A549 (cell line): Measurements from ENCODE around the gene SLC34A1. TPM values are rescaled to one million over a fixed set of nuclear protein-coding genes. Genes with fewer than 3 reads are reported as not detected.

ENCODE experiments used
- ATAC-seq, 2 experiments: fragments of 200-7000 bp in 1 of 2; fragments of >200 bp in 1 of 2; cut with Nextera tagmentation in 1 of 2; cut with Tn5 transposase in 1 of 2; 3 replicates each; pipeline versions ENCODE4 v1.8.0 to v1.9.1; 2018 to 2020; ENCODE audit warnings: mild to moderate bottlenecking in 1 of 2, moderate library complexity in 1 of 2
- CTCF ChIA-PET: fragments of 300-600 bp; sonication (Branson Sonifier 250); formaldehyde crosslinking; extraction: SDS; loops from one replicate; lab custom pipeline; 2021; ENCODE audit warnings: antibody characterized with exemption, inconsistent platforms; lab: Yijun Ruan, JAX
- POLR2A ChIA-PET: fragments of 350-600 bp; formaldehyde crosslinking; extraction: SDS; loops from one replicate; lab custom pipeline; 2021; ENCODE audit warnings: antibody characterized with exemption, inconsistent platforms; lab: Yijun Ruan, JAX
- DNase-seq, 2 experiments: peaks; one replicate each; pipeline versions ENCODE4 v3.0.0 to v3.0.0-alpha.2; 2011 to 2016; ENCODE audit warnings: low read depth in 1 of 2, low spot score in 1 of 2
- FAIRE-seq: peaks from 2 replicates; lab custom pipeline; 2011; peaks lifted over from hg19 to GRCh38; lab: Jason Lieb, UNC
- H3K27ac ChIP-seq, 2 experiments: fragments of >200 bp; sonication (Bioruptor Twin); formaldehyde crosslinking; 3 replicates each; pipeline ENCODE4 v1.5.1; 2016 to 2017
- H3K4me1 ChIP-seq: fragments of >200 bp; sonication (Bioruptor Twin); formaldehyde crosslinking; 3 replicates; pipeline ENCODE4 v1.6.1; 2016
- H3K4me2 ChIP-seq: fragments of >200 bp; sonication (Bioruptor Twin); formaldehyde crosslinking; 3 replicates; pipeline ENCODE4 v1.6.1; 2016
- H3K4me3 ChIP-seq: fragments of >200 bp; sonication (Bioruptor Twin); formaldehyde crosslinking; 3 replicates; pipeline ENCODE4 v1.5.1; 2016
- H3K9me3 ChIP-seq: fragments of >200 bp; sonication (Bioruptor Twin); formaldehyde crosslinking; 3 replicates; pipeline ENCODE4 v1.6.1; 2016
- ATOH8 ChIP-seq: fragments of 250-450 bp; sonication (Bioruptor Pico); IDR thresholded peaks from 2 replicates; pipeline ENCODE4 v1.5.0; 2020; ENCODE audit warnings: low read depth, mild to moderate bottlenecking, moderate library complexity
- CBX2 ChIP-seq: fragments of 200-600 bp; sonication (generic); IDR thresholded peaks from 2 replicates; pipeline ENCODE4 v1.6.1; 2016; ENCODE audit warnings: low read depth, mild to moderate bottlenecking, borderline replicate concordance
- CEBPB ChIP-seq, 2 experiments: fragments of >200 bp in 1 of 2; sonication (Bioruptor Twin) in 1 of 2; formaldehyde crosslinking in 1 of 2; IDR thresholded peaks; 2 replicates each; pipeline ENCODE4 v1.6.1; 2012 to 2016
- CHD2 ChIP-seq: fragments of 150-350 bp; IDR thresholded peaks from 2 replicates; pipeline ENCODE4 v1.6.1; 2014; ENCODE audit warnings: low read length; ENCODE audit not compliant: partially characterized antibody
- CTCF ChIP-seq: fragments of >200 bp; sonication (Bioruptor Twin); formaldehyde crosslinking; IDR thresholded peaks from 3 replicates; pipeline ENCODE4 v1.5.1; 2016
- E2F6 ChIP-seq: IDR thresholded peaks from 2 replicates; pipeline ENCODE4 v1.6.1; 2012; ENCODE audit warnings: low read depth, borderline replicate concordance
- EHF ChIP-seq: fragments of 250-450 bp; sonication (Bioruptor Pico); IDR thresholded peaks from 2 replicates; pipeline ENCODE4 v1.5.0; 2020; ENCODE audit warnings: mild to moderate bottlenecking
- ELK1 ChIP-seq: fragments of 150-350 bp; IDR thresholded peaks from 2 replicates; pipeline ENCODE4 v1.6.1; 2014; ENCODE audit warnings: low read depth, mild to moderate bottlenecking, low read length
- EP300 ChIP-seq, 2 experiments: fragments of >200 bp; sonication (Bioruptor Twin); formaldehyde crosslinking; IDR thresholded peaks; 2 replicates in 1 of 2; 3 replicates in 1 of 2; pipeline ENCODE4 v1.6.1; 2016 to 2017
- ESRRA ChIP-seq: fragments of 150-350 bp; IDR thresholded peaks from 2 replicates; pipeline ENCODE4 v1.6.1; 2014; ENCODE audit warnings: mild to moderate bottlenecking, low read length, borderline replicate concordance
- FOSB ChIP-seq: fragments of 250-450 bp; sonication (Bioruptor Pico); IDR thresholded peaks from 2 replicates; pipeline ENCODE4 v1.5.0; 2020; ENCODE audit warnings: mild to moderate bottlenecking, moderate library complexity
- FOSL2 ChIP-seq, 2 experiments: fragments of 450-650 bp in 1 of 2; fragments of >200 bp in 1 of 2; sonication (Bioruptor Twin) in 1 of 2; formaldehyde crosslinking; IDR thresholded peaks; 2 replicates each; pipeline versions ENCODE4 v1.5.0 to v1.6.1; 2016 to 2020; ENCODE audit warnings: mild to moderate bottlenecking in 1 of 2, moderate library complexity in 1 of 2
- HDAC2 ChIP-seq: fragments of 200-600 bp; sonication (generic); IDR thresholded peaks from 2 replicates; pipeline ENCODE4 v1.6.1; 2016
- HES2 ChIP-seq: fragments of >200 bp; sonication (Bioruptor Twin); formaldehyde crosslinking; IDR thresholded peaks from 2 replicates; pipeline ENCODE4 v1.6.1; 2016
- HOXB5 ChIP-seq: fragments of 250-450 bp; sonication (Bioruptor Pico); IDR thresholded peaks from 2 replicates; pipeline ENCODE4 v1.5.0; 2020; ENCODE audit warnings: mild to moderate bottlenecking, moderate library complexity
- JUN ChIP-seq, 2 experiments: fragments of >200 bp; sonication (Bioruptor Twin); formaldehyde crosslinking; IDR thresholded peaks; 2 replicates in 1 of 2; 3 replicates in 1 of 2; pipeline ENCODE4 v1.6.1; 2016 to 2017
- JUNB ChIP-seq: fragments of >200 bp; sonication (Bioruptor Twin); formaldehyde crosslinking; IDR thresholded peaks from 2 replicates; pipeline ENCODE4 v1.6.1; 2016
- MAFK ChIP-seq: fragments of 450-650 bp; IDR thresholded peaks from 2 replicates; pipeline ENCODE4 v1.6.1; 2014; ENCODE audit not compliant: partially characterized antibody
- MYC ChIP-seq: IDR thresholded peaks from 2 replicates; pipeline ENCODE4 v1.6.1; 2012; ENCODE audit warnings: mild to moderate bottlenecking, inconsistent platforms, low read length, improper control_type of control experiment, borderline replicate concordance
- NPAS2 ChIP-seq: fragments of 250-450 bp; sonication (Bioruptor Pico); IDR thresholded peaks from 2 replicates; pipeline ENCODE4 v1.8.0; 2022; ENCODE audit warnings: mild to moderate bottlenecking, moderate library complexity, borderline replicate concordance
- NR3C1 ChIP-seq: fragments of >200 bp; sonication (Bioruptor Twin); formaldehyde crosslinking; IDR thresholded peaks from 3 replicates; pipeline ENCODE4 v1.6.1; 2017
- POLR2AphosphoS2 ChIP-seq: conservative IDR thresholded peaks from 2 replicates; pipeline ENCODE4 v1.6.1; 2012; ENCODE audit warnings: low read length, improper control_type of control experiment, inconsistent platforms
- RARB ChIP-seq: fragments of 250-450 bp; sonication (Bioruptor Pico); IDR thresholded peaks from 2 replicates; pipeline ENCODE4 v1.8.0; 2021; ENCODE audit warnings: mild to moderate bottlenecking, moderate library complexity
- RNF2 ChIP-seq: fragments of 200-600 bp; sonication (generic); IDR thresholded peaks from 2 replicates; pipeline ENCODE4 v1.6.1; 2016; ENCODE audit warnings: low read depth, mild to moderate bottlenecking, antibody characterized with exemption, moderate library complexity, borderline replicate concordance
- SREBF2 ChIP-seq: fragments of 450-650 bp; IDR thresholded peaks from 2 replicates; pipeline ENCODE4 v1.6.1; 2014; ENCODE audit warnings: mild to moderate bottlenecking, moderate library complexity
- TP53 ChIP-seq: fragments of 250-450 bp; sonication (Bioruptor Pico); IDR thresholded peaks from 2 replicates; pipeline ENCODE4 v1.5.0; 2021; ENCODE audit warnings: mild to moderate bottlenecking, moderate library complexity
- USF2 ChIP-seq: fragments of 450-650 bp; IDR thresholded peaks from 2 replicates; pipeline ENCODE4 v1.6.1; 2014; ENCODE audit warnings: antibody characterized with exemption
- ZNF302 ChIP-seq: fragments of 250-450 bp; sonication (Bioruptor Pico); IDR thresholded peaks from 2 replicates; pipeline ENCODE4 v1.9.0; 2021; ENCODE audit warnings: inconsistent platforms, mild to moderate bottlenecking, moderate library complexity
- ZSCAN20 ChIP-seq: fragments of 250-450 bp; sonication (Bioruptor Pico); IDR thresholded peaks from 2 replicates; pipeline ENCODE4 v1.8.0; 2022; ENCODE audit warnings: mild to moderate bottlenecking, moderate library complexity
- WGBS: methylation state at CpG from one replicate; pipeline ENCODE4 v1.1.6; 2017; ENCODE audit errors: missing lambda C conversion rate; 5-methylcytosine and 5-hydroxymethylcytosine counted together
- polyA plus RNA-seq, 4 experiments: library from polyadenylated mRNA; depleted of rRNA in 3 of 4; stranded (reverse); fragments of >200 nt; fragmentation: RNase III in 1 of 4; extraction: RNeasy Plus Mini Kit Qiagen cat#74134 plus additional on column Dnase treatment in 1 of 4; gene quantifications; 2 replicates in 3 of 4; 3 replicates in 1 of 4; pipeline ENCODE4 v1.2.3, GENCODE V29; 2011 to 2017

The SLC34A1 gene
- polyA plus RNA-seq, 2 of the 4 experiments (the other 2 are of a cell fraction), result 0.03 TPM; not detected in 1

GRCh38 chr5:177447066-177447610 is 62.9 kb downstream of the SLC34A1 start:
- POLR2A ChIA-PET, result interaction anchor here (1.1 to 3.5 kb wide), 7 partner anchors 9 to 57 kb away, joined by 3 to 41 read pairs (median 9); partner anchors contain the start of genes GRK6 and PDLIM7
- CTCF ChIA-PET, result interaction anchor here (1.0 to 25.5 kb wide), 9 partner anchors 6 to 334 kb away, joined by 4 to 871 read pairs (median 15); partner anchors contain the start of genes F12, GRK6, PDLIM7 and PFN3
- DNase-seq (peak; percentile 64 to 77), FAIRE-seq (no peak), ATAC-seq (peak; percentile 45)
- peak overlapping the region; percentile 95 to 98 for H3K27ac ChIP-seq
- 4% methylated on average over 7 of the region's 52 CpGs for WGBS
- H3K9me3 ChIP-seq, result no peaks in the 10 kb centered on the region
- TF ChIP-seq CHD2, result no peak
- peak in 1 of 2 experiments; percentile 22; a peak in 2 of 5 replicates for TF ChIP-seq JUN (IDR thresholded peaks at IDR 0.05)
- TF ChIP-seq RARB (CRISPR knock-in tag), result no peak
- no peak for TF ChIP-seq TP53
- TF ChIP-seq FOSL2 (IDR thresholded peaks at IDR 0.05), result no peak
- TF ChIP-seq FOSL2 (CRISPR knock-in tag; IDR thresholded peaks at IDR 0.05), result no peak
- no peak for TF ChIP-seq EHF (CRISPR knock-in tag)
- TF ChIP-seq EP300 (IDR thresholded peaks at IDR 0.05), result no peak
- no peak for TF ChIP-seq ZNF302
- 0 out of 2 replicates have a peak, but pooled peaks have one; percentile 40 for TF ChIP-seq E2F6
- no peak for TF ChIP-seq USF2
- no peak for TF ChIP-seq JUNB
- no peak for TF ChIP-seq NR3C1
- no peak for TF ChIP-seq HES2
- no peak for TF ChIP-seq MAFK
- no peak for TF ChIP-seq SREBF2
- no peak for TF ChIP-seq MYC
- TF ChIP-seq CTCF, result no peak
- TF ChIP-seq ESRRA, result no peak
- peaks cover 21% of the 10 kb centered on the region for H3K4me1 ChIP-seq
- peak overlapping the region; percentile 86 for H3K4me3 ChIP-seq
- peak overlapping the region; percentile 96 for H3K4me2 ChIP-seq

GRCh38 chr5:177447611-177448243 is 63.5 kb downstream of the SLC34A1 start:
- ATAC-seq (peak; percentile 58 to 77), DNase-seq (peak; percentile 84 to 88), FAIRE-seq (no peak)
- H3K4me3 ChIP-seq, result peak overlapping the region; percentile 86
- WGBS, result under 1% methylated on average over 20 of the region's 23 CpGs
- CTCF ChIA-PET, result interaction anchor here (0.7 to 25.5 kb wide), 14 partner anchors 5 to 334 kb away, joined by 3 to 871 read pairs (median 10); partner anchors contain the start of genes F12, GRK6, PDLIM7 and PFN3
- peak overlapping the region; percentile 95 to 98 for H3K27ac ChIP-seq
- POLR2A ChIA-PET, result interaction anchor here (1.1 to 3.5 kb wide), 7 partner anchors 9 to 57 kb away, joined by 3 to 41 read pairs (median 9); partner anchors contain the start of genes GRK6 and PDLIM7
- H3K9me3 ChIP-seq, result no peaks in the 10 kb centered on the region
- peak overlapping the region; percentile 96 for H3K4me2 ChIP-seq
- H3K4me1 ChIP-seq, result peaks cover 21% of the 10 kb centered on the region
- TF ChIP-seq EP300 (IDR thresholded peaks at IDR 0.05) (no peak; a peak in 1 of 5 replicates), FOSB (CRISPR knock-in tag) (no peak), HDAC2 (no peak), ATOH8 (CRISPR knock-in tag) (peak; percentile 56; the same call in 1 of the 2 replicates), CEBPB (IDR thresholded peaks at IDR 0.05) (no peak), USF2 (no peak), POLR2AphosphoS2 (no peak), CHD2 (no peak), NR3C1 (no peak), ZSCAN20 (CRISPR knock-in tag) (no peak), CBX2 (no peak), ELK1 (no peak), NPAS2 (CRISPR knock-in tag) (no peak), RNF2 (no peak), HOXB5 (no peak)
